IMR-90 (cell line): ENCODE data around the gene MAPK8IP3. TPM values are rescaled to one million over a fixed set of nuclear protein-coding genes. Genes with fewer than 3 reads are reported as not detected.

Source experiments
- ATAC-seq: fragments of 200-7000 bp; cut with Tn5 transposase; 2 replicates; pipeline ENCODE4 v1.9.1; 2020; ENCODE audit warnings: low read depth, mild to moderate bottlenecking, moderate library complexity
- BruUV-seq: library from RNA; stranded (reverse); fragments of 400-500 nt; replicated peaks from 2 replicates; lab custom pipeline; 2021; lab: Mats Ljungman, UMichigan
- CTCF ChIA-PET: fragments of 300-600 bp; formaldehyde crosslinking; extraction: SDS; loops from one replicate; lab custom pipeline; 2021; ENCODE audit warnings: antibody characterized with exemption; lab: Yijun Ruan, JAX
- POLR2A ChIA-PET: fragments of 300-600 bp; sonication (Branson Sonifier 250); formaldehyde crosslinking; loops from one replicate; lab custom pipeline; 2022; ENCODE audit warnings: antibody characterized with exemption; ENCODE audit not compliant: unreplicated experiment; lab: Charles Lee
- DNase-seq: peaks from one replicate; pipeline ENCODE4 v3.0.0; 2013
- H2AFZ ChIP-seq: replicated peaks from 2 replicates; pipeline ENCODE3; 2013; ENCODE audit warnings: low read length, mild to moderate bottlenecking; ENCODE audit not compliant: poor library complexity
- H2AK5ac ChIP-seq: 2 replicates; pipeline ENCODE4 v1.6.1; 2013; ENCODE audit warnings: low read depth, low read length, inconsistent platforms
- H2AK9ac ChIP-seq: replicated peaks from 2 replicates; pipeline ENCODE3; 2013; ENCODE audit warnings: mild to moderate bottlenecking, low read depth, low read length, moderate library complexity; ENCODE audit not compliant: poor library complexity
- H2BK120ac ChIP-seq: 2 replicates; pipeline ENCODE4 v1.6.1; 2013; ENCODE audit warnings: low read depth, low read length, inconsistent platforms
- H2BK15ac ChIP-seq: 3 replicates; pipeline ENCODE4 v1.6.1; 2013; ENCODE audit warnings: low read depth, low read length, inconsistent platforms
- H2BK20ac ChIP-seq: 2 replicates; pipeline ENCODE4 v1.6.1; 2013; ENCODE audit warnings: low read depth, mild to moderate bottlenecking, inconsistent platforms, low read length, moderate library complexity
- H2BK5ac ChIP-seq: 2 replicates; pipeline ENCODE4 v1.6.1; 2013; ENCODE audit warnings: mild to moderate bottlenecking, low read depth, low read length, inconsistent platforms; ENCODE audit not compliant: poor library complexity, severe bottlenecking
- H3K14ac ChIP-seq: replicated peaks from 2 replicates; pipeline ENCODE4 v1.6.1; 2013; ENCODE audit warnings: low read depth, low read length, inconsistent platforms
- H3K18ac ChIP-seq: 2 replicates; pipeline ENCODE4 v1.6.1; 2013; ENCODE audit warnings: low read depth, low read length, control low read depth
- H3K23ac ChIP-seq: 2 replicates; pipeline ENCODE4 v1.6.1; 2013; ENCODE audit warnings: low read depth, low read length, inconsistent platforms
- H3K27ac ChIP-seq: 2 replicates; pipeline ENCODE4 v1.5.1; 2013; ENCODE audit warnings: mild to moderate bottlenecking, control low read depth, low read length; ENCODE audit not compliant: insufficient read depth
- H3K27me3 ChIP-seq: 2 replicates; pipeline ENCODE4 v1.6.1; 2013; ENCODE audit warnings: low read length; ENCODE audit not compliant: control insufficient read depth, insufficient read depth
- H3K36me3 ChIP-seq: 2 replicates; pipeline ENCODE4 v1.6.1; 2013; ENCODE audit warnings: low read length, mixed read lengths; ENCODE audit not compliant: control insufficient read depth, insufficient read depth
- H3K4ac ChIP-seq: 2 replicates; pipeline ENCODE4 v1.6.1; 2013; ENCODE audit warnings: low read depth, low read length, inconsistent platforms
- H3K4me1 ChIP-seq: 2 replicates; pipeline ENCODE4 v1.6.1; 2013; ENCODE audit warnings: low read length, mixed read lengths; ENCODE audit not compliant: control insufficient read depth, insufficient read depth
- H3K4me2 ChIP-seq: 2 replicates; pipeline ENCODE4 v1.6.1; 2013; ENCODE audit warnings: low read depth, mild to moderate bottlenecking, control low read depth, low read length, moderate library complexity
- H3K4me3 ChIP-seq: 2 replicates; pipeline ENCODE4 v1.5.1; 2013; ENCODE audit warnings: low read depth, mild to moderate bottlenecking, control low read depth, low read length, moderate library complexity; ENCODE audit not compliant: insufficient read depth
- H3K56ac ChIP-seq: 2 replicates; pipeline ENCODE4 v1.6.1; 2013; ENCODE audit warnings: low read length, inconsistent platforms; ENCODE audit not compliant: insufficient read depth; ENCODE audit errors: extremely low read depth
- H3K79me1 ChIP-seq, 2 experiments: 2 replicates each; pipeline ENCODE4 v1.6.1; 2013; ENCODE audit warnings: low read length in 2 of 2, inconsistent platforms in 1 of 2, low read depth in 1 of 2
- H3K9ac ChIP-seq: 2 replicates; pipeline ENCODE4 v1.6.1; 2013; ENCODE audit warnings: low read depth, low read length, control low read depth
- H3K9me1 ChIP-seq: 2 replicates; pipeline ENCODE4 v1.6.1; 2013; ENCODE audit warnings: low read length, inconsistent platforms; ENCODE audit not compliant: insufficient read depth
- H3K9me3 ChIP-seq: 2 replicates; pipeline ENCODE4 v1.6.1; 2013; ENCODE audit warnings: low read length; ENCODE audit not compliant: control insufficient read depth, insufficient read depth
- H4K20me1 ChIP-seq: 2 replicates; pipeline ENCODE4 v1.6.1; 2013; ENCODE audit warnings: low read length, inconsistent platforms; ENCODE audit not compliant: insufficient read depth
- H4K5ac ChIP-seq: 2 replicates; pipeline ENCODE4 v1.6.1; 2013; ENCODE audit warnings: mild to moderate bottlenecking, low read depth, low read length, control low read depth
- H4K8ac ChIP-seq, 2 experiments: 2 replicates each; pipeline ENCODE4 v1.6.1; 2013; ENCODE audit warnings: low read depth in 2 of 2, low read length in 2 of 2, control low read depth in 1 of 2, inconsistent platforms in 1 of 2
- H4K91ac ChIP-seq: 2 replicates; pipeline ENCODE4 v1.6.1; 2013; ENCODE audit warnings: low read depth, low read length, inconsistent platforms; ENCODE audit not compliant: insufficient read depth
- POLR2A ChIP-seq: IDR thresholded peaks from 2 replicates; pipeline ENCODE4 v1.6.1; 2012; ENCODE audit warnings: mild to moderate bottlenecking, low read depth, low read length
- WGBS, 2 experiments: methylation state at CpG; one replicate each; pipeline versions ENCODE4 v1.1.5 to v1.1.7; 2013; ENCODE audit warnings: missing lambda C conversion rate in 2 of 2; ENCODE audit not compliant: insufficient read length in 1 of 2; ENCODE audit errors: extremely low coverage in 2 of 2; 5-methylcytosine and 5-hydroxymethylcytosine counted together
- dilution Hi-C: fragments of 300-500 bp; cut with HindIII; formaldehyde crosslinking; loops from one replicate; pipeline ENCODE4 v1.14.3; 2018; ENCODE audit warnings: low sequenced_read_pairs; ENCODE audit not compliant: unreplicated experiment
- in situ Hi-C: fragments of 300-500 bp; cut with MboI; formaldehyde crosslinking; loops from 3 replicates; pipeline ENCODE4 v1.14.3; 2019; ENCODE audit warnings: low sequenced_read_pairs, inconsistent platforms, mixed read lengths
- intact Hi-C: fragments of 100-400 bp; cut with micrococcal nuclease; formaldehyde crosslinking; loops from 2 replicates; pipeline ENCODE4 v1.10.0; 2022
- polyA plus RNA-seq, 3 experiments: library from polyadenylated mRNA; depleted of rRNA; stranded (reverse); fragments of >200 nt; gene quantifications; 2 replicates each; pipeline ENCODE4 v1.2.3, GENCODE V29; 2012; ENCODE audit warnings: low replicate concordance in 1 of 3
- total RNA-seq: library from RNA; depleted of rRNA; stranded (reverse); fragments of >200 nt; gene quantifications from 2 replicates; pipeline ENCODE4 v1.2.3, GENCODE V29; 2012

Gene MAPK8IP3
- total and polyA plus RNA-seq, 2 of the 4 experiments (the other 2 are of a cell fraction): 17.0 to 69.1 TPM

DNA sequence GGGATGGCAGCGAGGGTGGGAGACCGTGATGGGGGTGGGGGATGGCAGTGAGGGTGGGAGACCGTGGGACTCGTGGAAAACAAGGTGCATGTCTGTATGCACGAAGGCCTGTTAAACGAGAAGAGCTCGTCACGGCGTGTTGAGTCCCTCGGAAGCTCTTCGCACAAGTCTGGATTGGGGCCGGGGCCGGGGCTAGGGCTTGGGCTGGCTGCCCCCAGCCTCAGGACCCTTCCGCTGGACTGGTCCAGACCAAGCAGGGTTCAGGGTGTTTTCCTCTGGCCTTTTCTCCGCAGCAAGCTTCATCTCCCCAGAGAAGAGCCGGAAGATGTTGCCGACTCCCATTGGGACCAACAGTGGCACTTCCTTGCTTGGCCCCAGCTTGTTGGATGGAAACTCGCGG lies 35.6 kb upstream of the MAPK8IP3 start:
- Histone ChIP-seq H2AK9ac (no peak overlapping the region), H4K20me1 (no peaks in the 10 kb centered on the region; the same call in none of the 2 replicates), H3K4me1 (peaks cover 5% of the 10 kb centered on the region), H3K36me3 (peaks cover 96% of the 10 kb centered on the region), H3K9me3 (no peaks in the 10 kb centered on the region), H4K5ac (no peak overlapping the region), H3K27ac (no peak overlapping the region), H3K9me1 (peaks cover 17% of the 10 kb centered on the region), H2BK20ac (no peak overlapping the region), H3K14ac (no peak overlapping the region), H2BK5ac (no peak overlapping the region), H4K91ac (no peak overlapping the region), H3K18ac (no peak overlapping the region), H3K4me2 (no peak overlapping the region), H3K4me3 (no peak overlapping the region), H3K79me1 (peaks cover 0 to 23% of the 10 kb centered on the region in 2 experiments; a peak in 3 of 4 replicates), H2BK15ac (no peak overlapping the region), H2AFZ (no peak overlapping the region), H3K9ac (no peak overlapping the region), H3K23ac (no peak overlapping the region), H3K56ac (no peak overlapping the region), H3K27me3 (no peaks in the 10 kb centered on the region), H3K4ac (no peak overlapping the region), H2BK120ac (no peak overlapping the region), H2AK5ac (no peak overlapping the region), H4K8ac (no peak overlapping the region)
- DNase-seq: no peak
- WGBS, 2 experiments: 98% methylated on average over 17 of the region's 19 CpGs; no CpG with 5 or more reads in 1 of the 2 experiments
- no peak for TF ChIP-seq POLR2A
- intact Hi-C loops (no loop called here), in situ Hi-C loops (no loop called here), dilution Hi-C loops (no loop called here)
- BruUV-seq: no TSS peak
- ChIA-PET CTCF (no interaction called here), POLR2A (no interaction called here)
- no peak for ATAC-seq
